H1 (cell line): ENCODE results near the gene MKKS. TPM values are rescaled to one million over a fixed set of nuclear protein-coding genes. Genes with fewer than 3 reads are reported as not detected.

Experiments
- CBX5 ChIP-seq: fragments of 300-800, 300-1000 bp; sonication (generic); IDR thresholded peaks from 2 replicates; pipeline ENCODE4 v1.7.1; 2016; ENCODE audit warnings: antibody characterized with exemption, low read length, low read depth
- GABPA ChIP-seq: IDR thresholded peaks from 2 replicates; pipeline ENCODE4 v1.6.1; 2011; ENCODE audit warnings: mild to moderate bottlenecking, low read length, moderate library complexity, borderline replicate concordance; ENCODE audit not compliant: insufficient read depth
- JUN ChIP-seq: IDR thresholded peaks from 2 replicates; pipeline ENCODE4 v1.6.1; 2011; ENCODE audit warnings: low read depth, mild to moderate bottlenecking, improper control_type of control experiment, low read length
- RAD21 ChIP-seq, 2 experiments: IDR thresholded peaks in 1 of 2; conservative IDR thresholded peaks in 1 of 2; 2 replicates each; pipeline ENCODE4 v1.6.1; 2011; ENCODE audit warnings: low read depth in 2 of 2, low read length in 2 of 2, improper control_type of control experiment in 1 of 2, inconsistent platforms in 1 of 2, mild to moderate bottlenecking in 1 of 2, moderate library complexity in 1 of 2
- RNF2 ChIP-seq: fragments of 200-900, 300-1000 bp; sonication (generic); IDR thresholded peaks from 2 replicates; pipeline ENCODE4 v1.7.1; 2016; ENCODE audit warnings: borderline replicate concordance, low read depth, mild to moderate bottlenecking, antibody characterized with exemption, low read length; ENCODE audit not compliant: poor library complexity, severe bottlenecking; ENCODE audit errors: missing control alignments
- polyA plus RNA-seq, 7 experiments: library from polyadenylated mRNA; depleted of rRNA in 3 of 7; stranded (reverse) in 5 of 7; unstranded in 2 of 7; fragments of >200 nt in 5 of 7; fragments of 200-250 nt in 2 of 7; gene quantifications; 1 replicate in 5 of 7; 2 replicates in 1 of 7; 4 replicates in 1 of 7; pipeline versions ENCODE4 v1.2.1 to v1.2.3, GENCODE V29; 2011 to 2013; ENCODE audit warnings: missing spikeins in 2 of 7, mixed read lengths in 2 of 7
- total RNA-seq: library from RNA; stranded (reverse); fragmentation: NEBNext Ultra II Directional; extraction: Animal tissue kit (Norgen Biotek cat#: 25700); gene quantifications from 2 replicates; pipeline ENCODE4 v1.2.1, GENCODE V29; 2021
- TF ChIP-seq, protein P1 (sequence below): fragments of 300-600 bp; sonication (generic); IDR thresholded peaks from 2 replicates; pipeline ENCODE4 v1.7.1; 2012; ENCODE audit warnings: low read length, moderate library complexity, mild to moderate bottlenecking, inconsistent platforms; ENCODE audit not compliant: insufficient replicate concordance

MKKS gene
- total and polyA plus RNA-seq, 2 of the 8 experiments (the other 6 are each of a cell fraction or from before 2014, with no cell fraction given): 15.9 to 24.8 TPM

DNA sequence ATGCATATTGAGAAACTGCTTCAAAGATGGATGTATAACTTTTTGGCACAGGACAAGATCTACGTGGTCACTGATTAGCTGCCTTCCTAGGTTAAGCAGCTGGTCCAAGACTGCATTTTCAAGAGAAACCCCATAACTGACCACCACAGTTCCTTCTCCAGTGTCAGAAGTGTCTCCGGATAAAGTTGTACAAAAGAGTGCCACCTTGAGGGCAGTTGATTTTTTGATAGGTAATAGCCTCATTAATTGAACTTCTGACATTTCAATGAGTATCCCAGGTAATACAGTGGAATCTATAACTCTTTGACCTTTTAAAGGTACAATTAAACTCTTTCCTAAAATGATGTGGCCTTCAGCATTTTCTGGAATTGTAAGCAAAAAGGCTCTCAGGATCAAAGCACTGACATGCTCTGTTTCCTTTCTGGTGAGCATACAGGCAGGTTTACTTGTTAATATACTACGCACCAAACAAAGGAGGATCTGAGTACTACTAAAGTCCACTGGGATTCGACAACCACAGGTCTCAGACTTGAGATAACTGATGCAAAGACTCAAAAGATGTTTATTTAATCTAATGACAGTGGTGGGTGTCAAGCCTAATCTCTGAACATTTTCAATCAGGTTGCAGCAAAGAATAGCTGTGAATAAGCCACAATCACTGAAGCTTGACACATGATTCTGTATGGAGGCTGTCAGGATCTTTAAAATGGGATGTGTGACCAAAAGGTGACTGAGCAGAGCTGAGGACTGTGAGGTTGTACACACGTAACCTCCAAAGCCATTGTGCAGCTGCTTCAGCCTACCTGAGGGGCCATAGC is 21.2 kb downstream of the MKKS start (continued):
- TF ChIP-seq, protein P1, sequence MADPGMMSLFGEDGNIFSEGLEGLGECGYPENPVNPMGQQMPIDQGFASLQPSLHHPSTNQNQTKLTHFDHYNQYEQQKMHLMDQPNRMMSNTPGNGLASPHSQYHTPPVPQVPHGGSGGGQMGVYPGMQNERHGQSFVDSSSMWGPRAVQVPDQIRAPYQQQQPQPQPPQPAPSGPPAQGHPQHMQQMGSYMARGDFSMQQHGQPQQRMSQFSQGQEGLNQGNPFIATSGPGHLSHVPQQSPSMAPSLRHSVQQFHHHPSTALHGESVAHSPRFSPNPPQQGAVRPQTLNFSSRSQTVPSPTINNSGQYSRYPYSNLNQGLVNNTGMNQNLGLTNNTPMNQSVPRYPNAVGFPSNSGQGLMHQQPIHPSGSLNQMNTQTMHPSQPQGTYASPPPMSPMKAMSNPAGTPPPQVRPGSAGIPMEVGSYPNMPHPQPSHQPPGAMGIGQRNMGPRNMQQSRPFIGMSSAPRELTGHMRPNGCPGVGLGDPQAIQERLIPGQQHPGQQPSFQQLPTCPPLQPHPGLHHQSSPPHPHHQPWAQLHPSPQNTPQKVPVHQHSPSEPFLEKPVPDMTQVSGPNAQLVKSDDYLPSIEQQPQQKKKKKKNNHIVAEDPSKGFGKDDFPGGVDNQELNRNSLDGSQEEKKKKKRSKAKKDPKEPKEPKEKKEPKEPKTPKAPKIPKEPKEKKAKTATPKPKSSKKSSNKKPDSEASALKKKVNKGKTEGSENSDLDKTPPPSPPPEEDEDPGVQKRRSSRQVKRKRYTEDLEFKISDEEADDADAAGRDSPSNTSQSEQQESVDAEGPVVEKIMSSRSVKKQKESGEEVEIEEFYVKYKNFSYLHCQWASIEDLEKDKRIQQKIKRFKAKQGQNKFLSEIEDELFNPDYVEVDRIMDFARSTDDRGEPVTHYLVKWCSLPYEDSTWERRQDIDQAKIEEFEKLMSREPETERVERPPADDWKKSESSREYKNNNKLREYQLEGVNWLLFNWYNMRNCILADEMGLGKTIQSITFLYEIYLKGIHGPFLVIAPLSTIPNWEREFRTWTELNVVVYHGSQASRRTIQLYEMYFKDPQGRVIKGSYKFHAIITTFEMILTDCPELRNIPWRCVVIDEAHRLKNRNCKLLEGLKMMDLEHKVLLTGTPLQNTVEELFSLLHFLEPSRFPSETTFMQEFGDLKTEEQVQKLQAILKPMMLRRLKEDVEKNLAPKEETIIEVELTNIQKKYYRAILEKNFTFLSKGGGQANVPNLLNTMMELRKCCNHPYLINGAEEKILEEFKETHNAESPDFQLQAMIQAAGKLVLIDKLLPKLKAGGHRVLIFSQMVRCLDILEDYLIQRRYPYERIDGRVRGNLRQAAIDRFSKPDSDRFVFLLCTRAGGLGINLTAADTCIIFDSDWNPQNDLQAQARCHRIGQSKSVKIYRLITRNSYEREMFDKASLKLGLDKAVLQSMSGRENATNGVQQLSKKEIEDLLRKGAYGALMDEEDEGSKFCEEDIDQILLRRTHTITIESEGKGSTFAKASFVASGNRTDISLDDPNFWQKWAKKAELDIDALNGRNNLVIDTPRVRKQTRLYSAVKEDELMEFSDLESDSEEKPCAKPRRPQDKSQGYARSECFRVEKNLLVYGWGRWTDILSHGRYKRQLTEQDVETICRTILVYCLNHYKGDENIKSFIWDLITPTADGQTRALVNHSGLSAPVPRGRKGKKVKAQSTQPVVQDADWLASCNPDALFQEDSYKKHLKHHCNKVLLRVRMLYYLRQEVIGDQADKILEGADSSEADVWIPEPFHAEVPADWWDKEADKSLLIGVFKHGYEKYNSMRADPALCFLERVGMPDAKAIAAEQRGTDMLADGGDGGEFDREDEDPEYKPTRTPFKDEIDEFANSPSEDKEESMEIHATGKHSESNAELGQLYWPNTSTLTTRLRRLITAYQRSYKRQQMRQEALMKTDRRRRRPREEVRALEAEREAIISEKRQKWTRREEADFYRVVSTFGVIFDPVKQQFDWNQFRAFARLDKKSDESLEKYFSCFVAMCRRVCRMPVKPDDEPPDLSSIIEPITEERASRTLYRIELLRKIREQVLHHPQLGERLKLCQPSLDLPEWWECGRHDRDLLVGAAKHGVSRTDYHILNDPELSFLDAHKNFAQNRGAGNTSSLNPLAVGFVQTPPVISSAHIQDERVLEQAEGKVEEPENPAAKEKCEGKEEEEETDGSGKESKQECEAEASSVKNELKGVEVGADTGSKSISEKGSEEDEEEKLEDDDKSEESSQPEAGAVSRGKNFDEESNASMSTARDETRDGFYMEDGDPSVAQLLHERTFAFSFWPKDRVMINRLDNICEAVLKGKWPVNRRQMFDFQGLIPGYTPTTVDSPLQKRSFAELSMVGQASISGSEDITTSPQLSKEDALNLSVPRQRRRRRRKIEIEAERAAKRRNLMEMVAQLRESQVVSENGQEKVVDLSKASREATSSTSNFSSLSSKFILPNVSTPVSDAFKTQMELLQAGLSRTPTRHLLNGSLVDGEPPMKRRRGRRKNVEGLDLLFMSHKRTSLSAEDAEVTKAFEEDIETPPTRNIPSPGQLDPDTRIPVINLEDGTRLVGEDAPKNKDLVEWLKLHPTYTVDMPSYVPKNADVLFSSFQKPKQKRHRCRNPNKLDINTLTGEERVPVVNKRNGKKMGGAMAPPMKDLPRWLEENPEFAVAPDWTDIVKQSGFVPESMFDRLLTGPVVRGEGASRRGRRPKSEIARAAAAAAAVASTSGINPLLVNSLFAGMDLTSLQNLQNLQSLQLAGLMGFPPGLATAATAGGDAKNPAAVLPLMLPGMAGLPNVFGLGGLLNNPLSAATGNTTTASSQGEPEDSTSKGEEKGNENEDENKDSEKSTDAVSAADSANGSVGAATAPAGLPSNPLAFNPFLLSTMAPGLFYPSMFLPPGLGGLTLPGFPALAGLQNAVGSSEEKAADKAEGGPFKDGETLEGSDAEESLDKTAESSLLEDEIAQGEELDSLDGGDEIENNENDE: no peak
- peak; percentile 29 to 40 for TF ChIP-seq RAD21 (IDR thresholded peaks at IDR 0.05 in 1 of 2, conservative IDR thresholded peaks at IDR 0.05 in 1 of 2; ENCODE audit: low read depth in 2 of 2, low read length in 2 of 2)
- no peak for TF ChIP-seq JUN
- TF ChIP-seq CBX5: no peak
- no peak for TF ChIP-seq GABPA
- no peak for TF ChIP-seq RNF2
